ENCODE results near the gene FERMT1.
"Not testable (repeated sequence)": the region's sequence is repeated elsewhere in the genome, so short reads cannot be mapped to it uniquely, and the experiment has no call there.

FERMT1 gene

GRCh38 chr20:6116758-6117157 lies 6.1 kb downstream of the FERMT1 start:
- Histone ChIP-seq H3K27ac (ENCODE audit: insufficient read depth, low read depth, low read length, poor library complexity, severe bottlenecking) (no peak overlapping the region), H3K36me3 (ENCODE audit: control insufficient read depth, insufficient read depth, low read length) (no peaks in the 10 kb centered on the region), H3K27me3 (ENCODE audit: control insufficient read depth, insufficient read depth, low read length, poor library complexity, severe bottlenecking) (peaks cover 8% of the 10 kb centered on the region), H3K4me3 (ENCODE audit: insufficient read depth, low read depth, low read length) (no peak overlapping the region), H3K9me3 (ENCODE audit: control insufficient read depth, low read length) (peaks cover 2% of the 10 kb centered on the region), H3K4me1 (ENCODE audit: control insufficient read depth, insufficient read depth, low read length) (peaks cover 6% of the 10 kb centered on the region)
- WGBS, 2 experiments: 94 to 100% methylated on average over 3 of the region's 3 CpGs

- WGBS, 2 experiments: 92 to 100% methylated on average over 2 of the region's 3 CpGs
- Histone ChIP-seq H3K27me3 (ENCODE audit: control insufficient read depth, insufficient read depth, low read length, poor library complexity, severe bottlenecking) (no peaks in the 10 kb centered on the region), H3K27ac (ENCODE audit: insufficient read depth, low read depth, low read length, poor library complexity, severe bottlenecking) (no peak overlapping the region), H3K4me1 (ENCODE audit: control insufficient read depth, insufficient read depth, low read length) (peaks cover 6% of the 10 kb centered on the region), H3K4me3 (ENCODE audit: insufficient read depth, low read depth, low read length) (no peak overlapping the region), H3K36me3 (ENCODE audit: control insufficient read depth, insufficient read depth, low read length) (no peaks in the 10 kb centered on the region), H3K9me3 (ENCODE audit: control insufficient read depth, low read length) (peaks cover 2% of the 10 kb centered on the region)
Observed at GRCh38 chr20:6115221-6115895, 7.5 kb downstream of the FERMT1 start.

DNA sequence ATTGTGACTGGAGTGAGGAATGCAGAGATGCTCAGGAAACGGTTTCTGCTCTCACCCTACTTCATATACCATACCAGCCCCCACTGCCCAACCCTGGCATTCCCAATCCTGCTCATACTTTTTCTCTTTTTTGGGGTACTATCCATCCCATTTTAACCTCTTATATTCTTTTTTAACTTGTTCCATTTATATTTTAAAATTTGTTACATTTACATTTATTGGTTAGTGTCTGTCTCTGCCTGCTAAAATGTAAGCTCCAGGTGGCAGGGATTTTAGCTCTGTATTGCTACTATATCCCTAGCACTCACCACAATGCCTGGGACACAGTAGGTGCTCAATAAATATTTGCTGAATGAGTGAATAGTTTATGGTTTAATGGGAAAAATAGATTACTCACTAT lies 8.1 kb downstream of the FERMT1 start:
- Histone ChIP-seq H3K27ac (ENCODE audit: insufficient read depth, low read depth, low read length, poor library complexity, severe bottlenecking) (no peak overlapping the region), H3K9me3 (ENCODE audit: control insufficient read depth, low read length) (peaks cover 2% of the 10 kb centered on the region), H3K27me3 (ENCODE audit: control insufficient read depth, insufficient read depth, low read length, poor library complexity, severe bottlenecking) (no peaks in the 10 kb centered on the region), H3K4me1 (ENCODE audit: control insufficient read depth, insufficient read depth, low read length) (peaks cover 6% of the 10 kb centered on the region), H3K4me3 (ENCODE audit: insufficient read depth, low read depth, low read length) (no peak overlapping the region), H3K36me3 (ENCODE audit: control insufficient read depth, insufficient read depth, low read length) (no peaks in the 10 kb centered on the region)
- 88% methylated on average over 1 of the region's 1 CpG for WGBS, 2 experiments

DNA sequence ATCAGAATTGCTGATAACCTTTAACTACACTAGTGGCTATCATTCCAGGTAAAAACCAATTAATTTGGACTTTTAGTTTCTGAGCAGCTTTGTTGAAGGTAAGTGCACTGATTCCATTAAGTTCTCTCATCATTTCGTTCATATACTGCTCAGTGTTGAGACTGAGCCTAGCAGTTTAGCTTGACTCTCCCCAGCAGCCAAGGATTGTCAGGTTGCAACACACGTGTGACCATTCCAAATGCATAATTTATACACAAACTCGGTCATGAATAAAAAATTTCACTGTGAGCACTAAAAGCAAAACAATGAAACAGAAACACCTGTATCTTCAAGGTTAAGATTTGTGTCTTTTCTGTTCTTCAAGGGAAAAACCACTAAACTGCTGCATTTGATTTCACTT lies 8.9 kb downstream of the FERMT1 start:
- H3K4me1 ChIP-seq (ENCODE audit: control insufficient read depth, insufficient read depth, low read length): no peaks in the 10 kb centered on the region
- H3K27ac ChIP-seq (ENCODE audit: insufficient read depth, low read depth, low read length, poor library complexity, severe bottlenecking): no peak overlapping the region
- H3K4me3 ChIP-seq (ENCODE audit: insufficient read depth, low read depth, low read length): no peak overlapping the region
- WGBS, 2 experiments: 92 to 95% methylated on average over 3 of the region's 3 CpGs
- H3K9me3 ChIP-seq (ENCODE audit: control insufficient read depth, low read length): peaks cover 2% of the 10 kb centered on the region
- H3K27me3 ChIP-seq (ENCODE audit: control insufficient read depth, insufficient read depth, low read length, poor library complexity, severe bottlenecking): no peaks in the 10 kb centered on the region
- no peaks in the 10 kb centered on the region for H3K36me3 ChIP-seq (ENCODE audit: control insufficient read depth, insufficient read depth, low read length)

GRCh38 chr20:6112965-6113364 lies 9.9 kb downstream of the FERMT1 start:
- H3K4me1 ChIP-seq (ENCODE audit: control insufficient read depth, insufficient read depth, low read length); H3K27me3 ChIP-seq (ENCODE audit: control insufficient read depth, insufficient read depth, low read length, poor library complexity, severe bottlenecking); H3K36me3 ChIP-seq (ENCODE audit: control insufficient read depth, insufficient read depth, low read length); H3K4me3 ChIP-seq (ENCODE audit: insufficient read depth, low read depth, low read length); H3K9me3 ChIP-seq (ENCODE audit: control insufficient read depth, low read length); H3K27ac ChIP-seq (ENCODE audit: insufficient read depth, low read depth, low read length, poor library complexity, severe bottlenecking): not testable (repeated sequence)
- 86 to 93% methylated on average over 2 of the region's 2 CpGs for WGBS, 2 experiments

GRCh38 chr20:6108330-6108729 lies 14.5 kb downstream of the FERMT1 start:
- no peak overlapping the region for H3K4me3 ChIP-seq (ENCODE audit: insufficient read depth, low read depth, low read length)
- WGBS, 2 experiments: 73 to 83% methylated on average over 3 of the region's 3 CpGs
- H3K4me1 ChIP-seq (ENCODE audit: control insufficient read depth, insufficient read depth, low read length): no peaks in the 10 kb centered on the region
- H3K9me3 ChIP-seq (ENCODE audit: control insufficient read depth, low read length): no peaks in the 10 kb centered on the region
- H3K36me3 ChIP-seq (ENCODE audit: control insufficient read depth, insufficient read depth, low read length): no peaks in the 10 kb centered on the region
- H3K27ac ChIP-seq (ENCODE audit: insufficient read depth, low read depth, low read length, poor library complexity, severe bottlenecking): no peak overlapping the region
- H3K27me3 ChIP-seq (ENCODE audit: control insufficient read depth, insufficient read depth, low read length, poor library complexity, severe bottlenecking): no peaks in the 10 kb centered on the region

GRCh38 chr20:6104493-6105188 lies 18.2 kb downstream of the FERMT1 start:
- no peak overlapping the region for H3K27ac ChIP-seq (ENCODE audit: insufficient read depth, low read depth, low read length, poor library complexity, severe bottlenecking)
- WGBS, 2 experiments: 89 to 91% methylated on average over 7 of the region's 7 CpGs

DNA sequence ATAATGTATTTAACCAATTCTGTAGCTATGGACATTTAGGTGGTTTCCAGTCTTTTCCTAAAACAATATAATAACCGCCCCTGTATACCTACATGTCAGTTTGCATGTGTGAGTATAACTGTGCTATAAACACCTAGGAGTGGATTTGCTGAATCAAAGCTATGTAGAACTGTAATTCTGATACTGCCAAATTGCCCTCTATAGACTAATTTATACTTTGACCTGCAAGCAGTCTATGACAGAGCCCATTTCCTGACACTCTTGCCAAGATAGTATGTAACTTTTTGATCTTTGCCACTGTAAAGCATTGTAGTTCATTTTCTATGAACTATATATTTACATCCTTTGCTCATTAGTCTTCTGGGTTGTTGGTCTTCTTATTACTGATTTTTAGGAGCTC lies 19.5 kb downstream of the FERMT1 start:
- H3K4me1 ChIP-seq (ENCODE audit: control insufficient read depth, insufficient read depth, low read length): no peaks in the 10 kb centered on the region
- WGBS, 2 experiments: 100% methylated on average over 1 of the region's 1 CpG; no CpG with 5 or more reads in 1 of the 2 experiments
- H3K27me3 ChIP-seq (ENCODE audit: control insufficient read depth, insufficient read depth, low read length, poor library complexity, severe bottlenecking): no peaks in the 10 kb centered on the region
- no peak overlapping the region for H3K27ac ChIP-seq (ENCODE audit: insufficient read depth, low read depth, low read length, poor library complexity, severe bottlenecking)
- no peak overlapping the region for H3K4me3 ChIP-seq (ENCODE audit: insufficient read depth, low read depth, low read length)
- no peaks in the 10 kb centered on the region for H3K36me3 ChIP-seq (ENCODE audit: control insufficient read depth, insufficient read depth, low read length)
- no peaks in the 10 kb centered on the region for H3K9me3 ChIP-seq (ENCODE audit: control insufficient read depth, low read length)

More at GRCh38 chr20:6104493-6105188, 18.2 kb downstream of the FERMT1 start:
- Histone ChIP-seq H3K36me3 (ENCODE audit: control insufficient read depth, insufficient read depth, low read length) (no peaks in the 10 kb centered on the region), H3K27me3 (ENCODE audit: control insufficient read depth, insufficient read depth, low read length, poor library complexity, severe bottlenecking) (no peaks in the 10 kb centered on the region), H3K4me1 (ENCODE audit: control insufficient read depth, insufficient read depth, low read length) (no peaks in the 10 kb centered on the region), H3K4me3 (ENCODE audit: insufficient read depth, low read depth, low read length) (no peak overlapping the region), H3K9me3 (ENCODE audit: control insufficient read depth, low read length) (no peaks in the 10 kb centered on the region)

GRCh38 chr20:6101346-6101745 lies 21.5 kb downstream of the FERMT1 start:
- 83 to 97% methylated on average over 2 of the region's 2 CpGs for WGBS, 2 experiments
- Histone ChIP-seq H3K9me3 (ENCODE audit: control insufficient read depth, low read length) (no peaks in the 10 kb centered on the region), H3K36me3 (ENCODE audit: control insufficient read depth, insufficient read depth, low read length) (no peaks in the 10 kb centered on the region), H3K27me3 (ENCODE audit: control insufficient read depth, insufficient read depth, low read length, poor library complexity, severe bottlenecking) (no peaks in the 10 kb centered on the region), H3K4me3 (ENCODE audit: insufficient read depth, low read depth, low read length) (no peak overlapping the region), H3K27ac (ENCODE audit: insufficient read depth, low read depth, low read length, poor library complexity, severe bottlenecking) (no peak overlapping the region), H3K4me1 (ENCODE audit: control insufficient read depth, insufficient read depth, low read length) (no peaks in the 10 kb centered on the region)

DNA sequence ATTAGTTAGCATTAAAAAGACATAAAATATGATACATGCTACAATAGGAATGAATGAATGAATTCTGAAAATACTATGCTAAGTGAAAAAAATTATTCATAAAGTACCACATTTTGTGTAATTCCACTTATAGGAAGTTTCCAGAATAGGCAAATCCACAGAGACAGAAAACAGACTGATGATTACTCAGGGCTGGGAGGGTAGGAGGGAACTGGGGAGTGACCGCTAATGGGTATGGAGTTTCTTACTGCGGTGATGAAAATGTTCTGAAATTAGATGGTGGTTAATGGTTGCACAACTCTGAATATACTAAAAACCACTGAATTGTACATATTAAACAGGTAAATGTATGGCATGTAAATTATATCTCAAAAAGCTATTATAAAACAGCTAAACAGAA lies 22.6 kb downstream of the FERMT1 start:
- Histone ChIP-seq H3K9me3 (ENCODE audit: control insufficient read depth, low read length) (no peaks in the 10 kb centered on the region), H3K4me3 (ENCODE audit: insufficient read depth, low read depth, low read length) (no peak overlapping the region), H3K36me3 (ENCODE audit: control insufficient read depth, insufficient read depth, low read length) (no peaks in the 10 kb centered on the region), H3K27ac (ENCODE audit: insufficient read depth, low read depth, low read length, poor library complexity, severe bottlenecking) (no peak overlapping the region), H3K4me1 (ENCODE audit: control insufficient read depth, insufficient read depth, low read length) (no peaks in the 10 kb centered on the region), H3K27me3 (ENCODE audit: control insufficient read depth, insufficient read depth, low read length, poor library complexity, severe bottlenecking) (no peaks in the 10 kb centered on the region)
- 57 to 71% methylated on average over 2 of the region's 2 CpGs for WGBS, 2 experiments

All from ectodermal cell (in vitro differentiated cells).